GM23338 (cell line): ENCODE data around the gene PAIP2. TPM values are rescaled to one million over a fixed set of nuclear protein-coding genes. Genes with fewer than 3 reads are reported as not detected.

Source experiments
- ATAC-seq: fragments of 200-7000 bp; cut with Tn5 transposase; 3 replicates; pipeline ENCODE4 v1.9.1; 2020
- DNase-seq: peaks from one replicate; pipeline ENCODE4 v3.0.0-alpha.2; 2015; ENCODE audit warnings: low spot score
- H2AFZ ChIP-seq: fragments of 200-600 bp; sonication (generic); 2 replicates; pipeline ENCODE4 v1.8.0; 2016; ENCODE audit warnings: antibody characterized with exemption, mild to moderate bottlenecking, moderate library complexity
- H3F3A ChIP-seq: fragments of 200-600 bp; sonication (generic); replicated peaks from 2 replicates; pipeline ENCODE4 v1.8.0; 2017; ENCODE audit warnings: antibody characterized with exemption, mixed run types, low read depth
- H3K27ac ChIP-seq: fragments of 200-600 bp; sonication (generic); 2 replicates; pipeline ENCODE4 v1.6.1; 2016; ENCODE audit warnings: low read depth
- H3K27me3 ChIP-seq: fragments of 200-600 bp; sonication (generic); 2 replicates; pipeline ENCODE4 v1.8.0; 2016; ENCODE audit warnings: mild to moderate bottlenecking, mixed run types, moderate library complexity; ENCODE audit not compliant: insufficient read depth
- H3K36me3 ChIP-seq: fragments of 200-600 bp; sonication (generic); 2 replicates; pipeline ENCODE4 v1.8.0; 2016; ENCODE audit warnings: mild to moderate bottlenecking; ENCODE audit not compliant: insufficient read depth
- H3K4me1 ChIP-seq: fragments of 200-600 bp; sonication (generic); 2 replicates; pipeline ENCODE4 v1.8.0; 2016; ENCODE audit warnings: mild to moderate bottlenecking, moderate library complexity; ENCODE audit not compliant: insufficient read depth
- H3K4me2 ChIP-seq: fragments of 200-600 bp; sonication (generic); 2 replicates; pipeline ENCODE4 v1.7.1; 2017; ENCODE audit warnings: mixed run types
- H3K4me3 ChIP-seq: fragments of 200-600 bp; sonication (generic); 2 replicates; pipeline ENCODE4 v1.6.1; 2016; ENCODE audit warnings: mixed run types
- H3K79me2 ChIP-seq: fragments of 200-600 bp; sonication (generic); replicated peaks from 2 replicates; pipeline ENCODE4 v1.8.0; 2017; ENCODE audit warnings: mild to moderate bottlenecking; ENCODE audit not compliant: insufficient read depth
- H3K9me2 ChIP-seq: fragments of 200-600 bp; sonication (generic); 2 replicates; pipeline ENCODE4 v1.8.0; 2017; ENCODE audit not compliant: insufficient read depth
- H4K20me1 ChIP-seq: fragments of 200-600 bp; sonication (generic); replicated peaks from 2 replicates; pipeline ENCODE4 v1.8.0; 2017; ENCODE audit warnings: mild to moderate bottlenecking; ENCODE audit not compliant: insufficient read depth
- H3K27ac Mint-ChIP-seq: 2 replicates; pipeline ENCODE4 v1.8.0; 2020; ENCODE audit warnings: inconsistent platforms, mild to moderate bottlenecking, moderate library complexity, mixed read lengths
- H3K27me3 Mint-ChIP-seq: 3 replicates; pipeline ENCODE4 v1.8.0; 2022; ENCODE audit warnings: low read depth, mild to moderate bottlenecking, moderate library complexity, mixed read lengths, inconsistent platforms; ENCODE audit not compliant: insufficient read depth, poor library complexity
- H3K36me3 Mint-ChIP-seq: 3 replicates; pipeline ENCODE4 v1.8.0; 2021; ENCODE audit warnings: low read depth, mild to moderate bottlenecking, inconsistent platforms, moderate library complexity, mixed read lengths
- H3K4me1 Mint-ChIP-seq: 3 replicates; pipeline ENCODE4 v1.8.0; 2020; ENCODE audit warnings: mild to moderate bottlenecking, inconsistent platforms, mixed read lengths
- H3K4me3 Mint-ChIP-seq: 3 replicates; pipeline ENCODE4 v1.8.0; 2021; ENCODE audit warnings: moderate library complexity, mild to moderate bottlenecking, inconsistent platforms, mixed read lengths
- H3K9me3 Mint-ChIP-seq: 3 replicates; pipeline ENCODE4 v1.8.0; 2020; ENCODE audit warnings: moderate library complexity, mild to moderate bottlenecking, inconsistent platforms, mixed read lengths
- CREB1 ChIP-seq: fragments of 250-450 bp; sonication (Bioruptor Pico); IDR thresholded peaks from 2 replicates; pipeline ENCODE4 v1.5.0; 2020; ENCODE audit warnings: low read depth, mild to moderate bottlenecking, moderate library complexity
- EZH2 ChIP-seq: fragments of 200-600 bp; sonication (generic); IDR thresholded peaks from one replicate; pipeline ENCODE4 v1.8.0; 2017; ENCODE audit warnings: antibody characterized with exemption, mild to moderate bottlenecking, low read depth; ENCODE audit not compliant: unreplicated experiment
- EZH2phosphoT487 ChIP-seq: fragments of 200-600 bp; sonication (generic); IDR thresholded peaks from one replicate; pipeline ENCODE4 v1.8.1; 2018; ENCODE audit warnings: antibody characterized with exemption; ENCODE audit not compliant: unreplicated experiment
- JUNB ChIP-seq: IDR thresholded peaks from one replicate; pipeline ENCODE4 v1.6.1; 2016; ENCODE audit warnings: antibody characterized with exemption; ENCODE audit not compliant: unreplicated experiment
- NANOG ChIP-seq: IDR thresholded peaks from 2 replicates; pipeline ENCODE4 v1.6.1; 2016; ENCODE audit warnings: antibody characterized with exemption, borderline replicate concordance
- POLR2AphosphoS5 ChIP-seq: IDR thresholded peaks from 2 replicates; pipeline ENCODE4 v1.6.1; 2016; ENCODE audit warnings: antibody characterized with exemption, low read depth
- STAT1 ChIP-seq: IDR thresholded peaks from one replicate; pipeline ENCODE4 v1.6.1; 2016; ENCODE audit warnings: antibody characterized with exemption; ENCODE audit not compliant: unreplicated experiment
- ZNF114 ChIP-seq: fragments of 250-450 bp; sonication (Bioruptor Pico); IDR thresholded peaks from 2 replicates; pipeline ENCODE4 v1.5.0; 2020; ENCODE audit warnings: mild to moderate bottlenecking, moderate library complexity
- ZNF331 ChIP-seq: fragments of 250-450 bp; sonication (Bioruptor Pico); IDR thresholded peaks from 2 replicates; pipeline ENCODE4 v1.5.0; 2020; ENCODE audit warnings: low read depth, mild to moderate bottlenecking, moderate library complexity
- polyA plus RNA-seq: library from polyadenylated mRNA; unstranded; fragments of >200 nt; fragmentation: Nextera tagmentation; extraction: Ambion mirVana; gene quantifications from 2 replicates; pipeline ENCODE4 v1.2.1, GENCODE V29; 2016
- total RNA-seq: library from RNA; depleted of rRNA; stranded (reverse); fragments of >200 nt; shearing (Covaris generic); gene quantifications from 2 replicates; pipeline ENCODE4 v1.2.3, GENCODE V29; 2014
- TF ChIP-seq, protein P1 (sequence below): fragments of 250-450 bp; sonication (Bioruptor Pico); IDR thresholded peaks from 2 replicates; pipeline ENCODE4 v1.5.0; 2020; ENCODE audit warnings: mild to moderate bottlenecking, moderate library complexity
- TF ChIP-seq, protein P2 (sequence below), 2 experiments: fragments of 200-600 bp in 1 of 2; sonication (generic) in 1 of 2; conservative IDR thresholded peaks; 2 replicates each; pipeline versions ENCODE4 v1.5.1 to v1.6.1; 2016 to 2017; ENCODE audit warnings: antibody characterized with exemption in 2 of 2, low read depth in 2 of 2, mild to moderate bottlenecking in 2 of 2, moderate library complexity in 1 of 2
- TF ChIP-seq, protein P3 (sequence below): IDR thresholded peaks from 2 replicates; pipeline ENCODE4 v1.6.1; 2016; ENCODE audit warnings: antibody characterized with exemption
- TF ChIP-seq, protein P4 (sequence below): IDR thresholded peaks from one replicate; pipeline ENCODE4 v1.6.1; 2018; ENCODE audit warnings: antibody characterized with exemption; ENCODE audit not compliant: unreplicated experiment

PAIP2 gene
- total and polyA plus RNA-seq, 2 experiments from 2014 or later, result 132 to 277 TPM

DNA sequence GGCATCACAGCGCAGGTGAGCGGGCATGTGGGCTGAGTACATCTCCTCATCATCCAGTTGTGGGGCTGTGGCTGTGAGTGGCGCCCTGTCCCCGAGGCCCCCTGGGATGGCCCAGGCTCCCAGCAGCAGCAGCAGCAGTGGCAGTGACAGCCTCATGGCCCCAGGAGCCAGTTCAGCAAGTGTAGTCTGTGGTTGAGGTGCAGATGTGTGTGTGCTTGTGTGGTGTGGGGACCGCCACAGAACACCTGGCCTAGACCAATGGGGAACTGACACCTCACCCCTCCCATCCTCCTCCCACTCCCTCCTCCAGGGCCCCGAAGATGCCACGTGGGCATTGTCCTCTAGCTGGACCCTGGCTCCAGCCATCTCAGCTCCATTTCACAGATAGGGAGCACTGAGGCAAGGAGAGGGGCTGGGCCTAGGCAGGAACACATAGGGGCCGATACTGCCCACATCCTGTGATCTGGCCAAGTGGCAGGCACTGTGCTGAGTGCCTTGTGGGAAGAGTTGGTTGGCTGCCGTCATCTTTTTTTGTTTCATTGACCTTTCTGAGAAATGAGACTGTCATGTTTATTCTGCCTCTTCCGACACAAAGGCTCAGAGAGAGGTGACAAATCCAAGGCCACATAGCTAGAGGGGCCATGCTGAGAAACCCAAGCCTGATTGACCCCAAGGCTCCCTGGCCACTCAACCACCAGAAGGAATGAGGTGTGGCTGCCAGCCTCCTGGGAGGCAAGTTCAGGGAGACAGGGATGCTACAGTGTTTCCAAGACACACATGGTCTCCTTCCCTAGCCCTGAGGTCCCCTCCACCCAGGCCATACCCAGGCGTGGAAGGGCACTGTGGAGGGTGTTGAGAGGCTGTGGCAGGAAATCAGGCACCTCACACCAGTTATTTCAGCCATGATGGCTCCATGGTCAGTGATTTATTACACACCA, 48.3 kb downstream of the PAIP2 start, which contains the start of gene MZB1:
Gene MZB1 (minus strand): TSS at position 213 of the 938 bp plus-strand sequence. CDS start 57 bp downstream, at position 156.
- Mint-ChIP-seq H3K36me3 (no peaks in the 10 kb centered on the region; the same call in 2 of the 3 replicates), H3K27ac (no peak within 1 kb of the TSS), H3K9me3 (no peaks in the 10 kb centered on the region), H3K4me3 (peak within 1 kb of the TSS; percentile 9; the same call in 1 of the 3 replicates), H3K27me3 (peaks cover 46% of the 10 kb centered on the region), H3K4me1 (peaks cover 31% of the 10 kb centered on the region)
- TF ChIP-seq, protein P1, sequence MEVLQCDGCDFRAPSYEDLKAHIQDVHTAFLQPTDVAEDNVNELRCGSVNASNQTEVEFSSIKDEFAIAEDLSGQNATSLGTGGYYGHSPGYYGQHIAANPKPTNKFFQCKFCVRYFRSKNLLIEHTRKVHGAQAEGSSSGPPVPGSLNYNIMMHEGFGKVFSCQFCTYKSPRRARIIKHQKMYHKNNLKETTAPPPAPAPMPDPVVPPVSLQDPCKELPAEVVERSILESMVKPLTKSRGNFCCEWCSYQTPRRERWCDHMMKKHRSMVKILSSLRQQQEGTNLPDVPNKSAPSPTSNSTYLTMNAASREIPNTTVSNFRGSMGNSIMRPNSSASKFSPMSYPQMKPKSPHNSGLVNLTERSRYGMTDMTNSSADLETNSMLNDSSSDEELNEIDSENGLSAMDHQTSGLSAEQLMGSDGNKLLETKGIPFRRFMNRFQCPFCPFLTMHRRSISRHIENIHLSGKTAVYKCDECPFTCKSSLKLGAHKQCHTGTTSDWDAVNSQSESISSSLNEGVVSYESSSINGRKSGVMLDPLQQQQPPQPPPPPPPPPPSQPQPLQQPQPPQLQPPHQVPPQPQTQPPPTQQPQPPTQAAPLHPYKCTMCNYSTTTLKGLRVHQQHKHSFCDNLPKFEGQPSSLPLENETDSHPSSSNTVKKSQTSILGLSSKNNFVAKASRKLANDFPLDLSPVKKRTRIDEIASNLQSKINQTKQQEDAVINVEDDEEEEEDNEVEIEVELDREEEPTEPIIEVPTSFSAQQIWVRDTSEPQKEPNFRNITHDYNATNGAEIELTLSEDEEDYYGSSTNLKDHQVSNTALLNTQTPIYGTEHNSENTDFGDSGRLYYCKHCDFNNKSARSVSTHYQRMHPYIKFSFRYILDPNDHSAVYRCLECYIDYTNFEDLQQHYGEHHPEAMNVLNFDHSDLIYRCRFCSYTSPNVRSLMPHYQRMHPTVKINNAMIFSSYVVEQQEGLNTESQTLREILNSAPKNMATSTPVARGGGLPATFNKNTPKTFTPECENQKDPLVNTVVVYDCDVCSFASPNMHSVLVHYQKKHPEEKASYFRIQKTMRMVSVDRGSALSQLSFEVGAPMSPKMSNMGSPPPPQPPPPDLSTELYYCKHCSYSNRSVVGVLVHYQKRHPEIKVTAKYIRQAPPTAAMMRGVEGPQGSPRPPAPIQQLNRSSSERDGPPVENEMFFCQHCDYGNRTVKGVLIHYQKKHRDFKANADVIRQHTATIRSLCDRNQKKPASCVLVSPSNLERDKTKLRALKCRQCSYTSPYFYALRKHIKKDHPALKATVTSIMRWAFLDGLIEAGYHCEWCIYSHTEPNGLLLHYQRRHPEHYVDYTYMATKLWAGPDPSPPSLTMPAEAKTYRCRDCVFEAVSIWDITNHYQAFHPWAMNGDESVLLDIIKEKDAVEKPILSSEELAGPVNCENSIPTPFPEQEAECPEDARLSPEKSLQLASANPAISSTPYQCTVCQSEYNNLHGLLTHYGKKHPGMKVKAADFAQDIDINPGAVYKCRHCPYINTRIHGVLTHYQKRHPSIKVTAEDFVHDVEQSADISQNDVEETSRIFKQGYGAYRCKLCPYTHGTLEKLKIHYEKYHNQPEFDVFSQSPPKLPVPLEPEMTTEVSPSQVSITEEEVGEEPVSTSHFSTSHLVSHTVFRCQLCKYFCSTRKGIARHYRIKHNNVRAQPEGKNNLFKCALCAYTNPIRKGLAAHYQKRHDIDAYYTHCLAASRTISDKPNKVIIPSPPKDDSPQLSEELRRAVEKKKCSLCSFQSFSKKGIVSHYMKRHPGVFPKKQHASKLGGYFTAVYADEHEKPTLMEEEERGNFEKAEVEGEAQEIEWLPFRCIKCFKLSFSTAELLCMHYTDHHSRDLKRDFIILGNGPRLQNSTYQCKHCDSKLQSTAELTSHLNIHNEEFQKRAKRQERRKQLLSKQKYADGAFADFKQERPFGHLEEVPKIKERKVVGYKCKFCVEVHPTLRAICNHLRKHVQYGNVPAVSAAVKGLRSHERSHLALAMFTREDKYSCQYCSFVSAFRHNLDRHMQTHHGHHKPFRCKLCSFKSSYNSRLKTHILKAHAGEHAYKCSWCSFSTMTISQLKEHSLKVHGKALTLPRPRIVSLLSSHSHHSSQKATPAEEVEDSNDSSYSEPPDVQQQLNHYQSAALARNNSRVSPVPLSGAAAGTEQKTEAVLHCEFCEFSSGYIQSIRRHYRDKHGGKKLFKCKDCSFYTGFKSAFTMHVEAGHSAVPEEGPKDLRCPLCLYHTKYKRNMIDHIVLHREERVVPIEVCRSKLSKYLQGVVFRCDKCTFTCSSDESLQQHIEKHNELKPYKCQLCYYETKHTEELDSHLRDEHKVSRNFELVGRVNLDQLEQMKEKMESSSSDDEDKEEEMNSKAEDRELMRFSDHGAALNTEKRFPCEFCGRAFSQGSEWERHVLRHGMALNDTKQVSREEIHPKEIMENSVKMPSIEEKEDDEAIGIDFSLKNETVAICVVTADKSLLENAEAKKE (CRISPR knock-in tag), result no peak
- TF ChIP-seq JUNB (no peak), ZNF331 (CRISPR knock-in tag) (no peak), NANOG (no peak), EZH2 (no peak), STAT1 (no peak), EZH2phosphoT487 (no peak), ZNF114 (CRISPR knock-in tag) (no peak), CREB1 (CRISPR knock-in tag) (no peak), POLR2AphosphoS5 (no peak)
- TF ChIP-seq, protein P2, sequence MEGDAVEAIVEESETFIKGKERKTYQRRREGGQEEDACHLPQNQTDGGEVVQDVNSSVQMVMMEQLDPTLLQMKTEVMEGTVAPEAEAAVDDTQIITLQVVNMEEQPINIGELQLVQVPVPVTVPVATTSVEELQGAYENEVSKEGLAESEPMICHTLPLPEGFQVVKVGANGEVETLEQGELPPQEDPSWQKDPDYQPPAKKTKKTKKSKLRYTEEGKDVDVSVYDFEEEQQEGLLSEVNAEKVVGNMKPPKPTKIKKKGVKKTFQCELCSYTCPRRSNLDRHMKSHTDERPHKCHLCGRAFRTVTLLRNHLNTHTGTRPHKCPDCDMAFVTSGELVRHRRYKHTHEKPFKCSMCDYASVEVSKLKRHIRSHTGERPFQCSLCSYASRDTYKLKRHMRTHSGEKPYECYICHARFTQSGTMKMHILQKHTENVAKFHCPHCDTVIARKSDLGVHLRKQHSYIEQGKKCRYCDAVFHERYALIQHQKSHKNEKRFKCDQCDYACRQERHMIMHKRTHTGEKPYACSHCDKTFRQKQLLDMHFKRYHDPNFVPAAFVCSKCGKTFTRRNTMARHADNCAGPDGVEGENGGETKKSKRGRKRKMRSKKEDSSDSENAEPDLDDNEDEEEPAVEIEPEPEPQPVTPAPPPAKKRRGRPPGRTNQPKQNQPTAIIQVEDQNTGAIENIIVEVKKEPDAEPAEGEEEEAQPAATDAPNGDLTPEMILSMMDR (conservative IDR thresholded peaks at IDR 0.05; ENCODE audit: low read depth in 2 of 2), result no peak
- TF ChIP-seq, protein P3, sequence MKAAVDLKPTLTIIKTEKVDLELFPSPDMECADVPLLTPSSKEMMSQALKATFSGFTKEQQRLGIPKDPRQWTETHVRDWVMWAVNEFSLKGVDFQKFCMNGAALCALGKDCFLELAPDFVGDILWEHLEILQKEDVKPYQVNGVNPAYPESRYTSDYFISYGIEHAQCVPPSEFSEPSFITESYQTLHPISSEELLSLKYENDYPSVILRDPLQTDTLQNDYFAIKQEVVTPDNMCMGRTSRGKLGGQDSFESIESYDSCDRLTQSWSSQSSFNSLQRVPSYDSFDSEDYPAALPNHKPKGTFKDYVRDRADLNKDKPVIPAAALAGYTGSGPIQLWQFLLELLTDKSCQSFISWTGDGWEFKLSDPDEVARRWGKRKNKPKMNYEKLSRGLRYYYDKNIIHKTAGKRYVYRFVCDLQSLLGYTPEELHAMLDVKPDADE, result no peak
- TF ChIP-seq, protein P4, sequence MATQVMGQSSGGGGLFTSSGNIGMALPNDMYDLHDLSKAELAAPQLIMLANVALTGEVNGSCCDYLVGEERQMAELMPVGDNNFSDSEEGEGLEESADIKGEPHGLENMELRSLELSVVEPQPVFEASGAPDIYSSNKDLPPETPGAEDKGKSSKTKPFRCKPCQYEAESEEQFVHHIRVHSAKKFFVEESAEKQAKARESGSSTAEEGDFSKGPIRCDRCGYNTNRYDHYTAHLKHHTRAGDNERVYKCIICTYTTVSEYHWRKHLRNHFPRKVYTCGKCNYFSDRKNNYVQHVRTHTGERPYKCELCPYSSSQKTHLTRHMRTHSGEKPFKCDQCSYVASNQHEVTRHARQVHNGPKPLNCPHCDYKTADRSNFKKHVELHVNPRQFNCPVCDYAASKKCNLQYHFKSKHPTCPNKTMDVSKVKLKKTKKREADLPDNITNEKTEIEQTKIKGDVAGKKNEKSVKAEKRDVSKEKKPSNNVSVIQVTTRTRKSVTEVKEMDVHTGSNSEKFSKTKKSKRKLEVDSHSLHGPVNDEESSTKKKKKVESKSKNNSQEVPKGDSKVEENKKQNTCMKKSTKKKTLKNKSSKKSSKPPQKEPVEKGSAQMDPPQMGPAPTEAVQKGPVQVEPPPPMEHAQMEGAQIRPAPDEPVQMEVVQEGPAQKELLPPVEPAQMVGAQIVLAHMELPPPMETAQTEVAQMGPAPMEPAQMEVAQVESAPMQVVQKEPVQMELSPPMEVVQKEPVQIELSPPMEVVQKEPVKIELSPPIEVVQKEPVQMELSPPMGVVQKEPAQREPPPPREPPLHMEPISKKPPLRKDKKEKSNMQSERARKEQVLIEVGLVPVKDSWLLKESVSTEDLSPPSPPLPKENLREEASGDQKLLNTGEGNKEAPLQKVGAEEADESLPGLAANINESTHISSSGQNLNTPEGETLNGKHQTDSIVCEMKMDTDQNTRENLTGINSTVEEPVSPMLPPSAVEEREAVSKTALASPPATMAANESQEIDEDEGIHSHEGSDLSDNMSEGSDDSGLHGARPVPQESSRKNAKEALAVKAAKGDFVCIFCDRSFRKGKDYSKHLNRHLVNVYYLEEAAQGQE, result no peak
- Histone ChIP-seq H4K20me1 (no peaks in the 10 kb centered on the region), H2AFZ (no peak within 1 kb of the TSS), H3K4me1 (peaks cover 16% of the 10 kb centered on the region), H3K9me2 (no peaks in the 10 kb centered on the region), H3F3A (peaks cover 13% of the 10 kb centered on the region), H3K27me3 (peaks cover 30% of the 10 kb centered on the region), H3K79me2 (no peaks in the 10 kb centered on the region), H3K4me3 (no peak within 1 kb of the TSS), H3K4me2 (peak within 1 kb of the TSS; percentile 74; the same call in 1 of the 2 replicates), H3K27ac (no peak within 1 kb of the TSS), H3K36me3 (no peaks in the 10 kb centered on the region)
- ATAC-seq (no peak), DNase-seq (no peak)
